PFSK-1 (cell line): ENCODE results near the gene HGS.

ENCODE experiments used
- POLR2AphosphoS5 ChIP-seq: IDR thresholded peaks from 2 replicates; pipeline ENCODE4 v1.6.1; 2012; ENCODE audit warnings: low read depth, mild to moderate bottlenecking, control low read depth, low read length, moderate library complexity
- SIN3A ChIP-seq: IDR thresholded peaks from 2 replicates; pipeline ENCODE4 v1.6.1; 2012; ENCODE audit warnings: mild to moderate bottlenecking, low read length, moderate library complexity, borderline replicate concordance; ENCODE audit not compliant: insufficient read depth
- TAF1 ChIP-seq: IDR thresholded peaks from 2 replicates; pipeline ENCODE4 v1.6.1; 2012; ENCODE audit warnings: low read length, control low read depth, borderline replicate concordance; ENCODE audit not compliant: insufficient read depth

GRCh38 chr17:81687770-81688541 is 4.1 kb downstream of the HGS start:
- TF ChIP-seq SIN3A (no peak), POLR2AphosphoS5 (no peak), TAF1 (no peak)
